ENCODE data around the gene ELAVL2. TPM values are rescaled to one million over a fixed set of nuclear protein-coding genes. Genes with fewer than 3 reads are reported as not detected.

ELAVL2 gene
- total and polyA plus RNA-seq, 2 of the 4 experiments (the other 2 are of a cell fraction) = 0.36 TPM; not detected in 1

- Histone ChIP-seq H3K79me1 (ENCODE audit: low read depth in 1 of 2, low read length in 2 of 2) (no peaks in the 10 kb centered on the region), H3K4ac (ENCODE audit: low read depth, low read length) (no peak overlapping the region), H4K91ac (ENCODE audit: insufficient read depth, low read depth, low read length) (no peak overlapping the region), H2BK20ac (ENCODE audit: low read depth, low read length) (no peak overlapping the region), H3K9me1 (ENCODE audit: insufficient read depth, low read length) (no peaks in the 10 kb centered on the region), H2BK5ac (ENCODE audit: low read depth, low read length, poor library complexity, severe bottlenecking) (no peak overlapping the region), H3K27ac (ENCODE audit: insufficient read depth, low read length) (no peak overlapping the region), H3K36me3 (ENCODE audit: control insufficient read depth, insufficient read depth, low read length) (no peaks in the 10 kb centered on the region), H4K5ac (ENCODE audit: low read depth, low read length) (no peak overlapping the region), H3K4me3 (ENCODE audit: insufficient read depth, low read depth, low read length) (no peak overlapping the region), H2AFZ (replicated peaks; ENCODE audit: low read length, poor library complexity) (no peak overlapping the region), H3K9ac (ENCODE audit: low read depth, low read length) (no peak overlapping the region), H4K20me1 (ENCODE audit: insufficient read depth, low read length) (no peaks in the 10 kb centered on the region), H4K8ac (ENCODE audit: low read depth in 2 of 2, low read length in 2 of 2) (no peak overlapping the region), H3K9me3 (ENCODE audit: control insufficient read depth, insufficient read depth, low read length) (peaks cover 3% of the 10 kb centered on the region; the same call in 1 of the 2 replicates), H3K56ac (ENCODE audit: extremely low read depth, insufficient read depth, low read length) (no peak overlapping the region), H3K18ac (ENCODE audit: low read depth, low read length) (no peak overlapping the region), H3K4me2 (ENCODE audit: low read depth, low read length) (no peak overlapping the region), H3K23ac (ENCODE audit: low read depth, low read length) (no peak overlapping the region), H3K4me1 (ENCODE audit: control insufficient read depth, insufficient read depth, low read length) (no peaks in the 10 kb centered on the region), H2BK15ac (ENCODE audit: low read depth, low read length) (no peak overlapping the region), H2BK120ac (ENCODE audit: low read depth, low read length) (no peak overlapping the region), H3K27me3 (ENCODE audit: control insufficient read depth, insufficient read depth, low read length) (no peaks in the 10 kb centered on the region), H2AK5ac (ENCODE audit: low read depth, low read length) (no peak overlapping the region), H3K14ac (replicated peaks; ENCODE audit: low read depth, low read length) (no peak overlapping the region), H2AK9ac (replicated peaks; ENCODE audit: low read depth, low read length, poor library complexity) (no peak overlapping the region)
- BruUV-seq (replicated peaks) = no TSS peak
- DNase-seq (no peak), ATAC-seq (ENCODE audit: low read depth) (no peak)
- no CpG with 5 or more reads among the region's 2 CpGs for WGBS, 2 experiments (ENCODE audit: extremely low coverage in 2 of 2, insufficient read length in 1 of 2)
- CTCF ChIA-PET = no interaction called here
- intact Hi-C loops (cut with micrococcal nuclease) (no loop called here), in situ Hi-C loops (cut with MboI; ENCODE audit: low sequenced_read_pairs) (no loop called here), dilution Hi-C loops (cut with HindIII; ENCODE audit: low sequenced_read_pairs, unreplicated experiment) (no loop called here)
- TF ChIP-seq MAZ (IDR thresholded peaks at IDR 0.05; ENCODE audit: borderline replicate concordance, low read depth, low read length) = no peak
- TF ChIP-seq, protein P1, sequence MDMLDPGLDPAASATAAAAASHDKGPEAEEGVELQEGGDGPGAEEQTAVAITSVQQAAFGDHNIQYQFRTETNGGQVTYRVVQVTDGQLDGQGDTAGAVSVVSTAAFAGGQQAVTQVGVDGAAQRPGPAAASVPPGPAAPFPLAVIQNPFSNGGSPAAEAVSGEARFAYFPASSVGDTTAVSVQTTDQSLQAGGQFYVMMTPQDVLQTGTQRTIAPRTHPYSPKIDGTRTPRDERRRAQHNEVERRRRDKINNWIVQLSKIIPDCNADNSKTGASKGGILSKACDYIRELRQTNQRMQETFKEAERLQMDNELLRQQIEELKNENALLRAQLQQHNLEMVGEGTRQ (IDR thresholded peaks at IDR 0.05; ENCODE audit: low read depth, low read length) = no peak
- TF ChIP-seq RFX5 (IDR thresholded peaks at IDR 0.05; ENCODE audit: low read depth, low read length) = no peak
- TF ChIP-seq MAFK (IDR thresholded peaks at IDR 0.05; ENCODE audit: low read depth, low read length) = no peak
- TF ChIP-seq RAD21 (IDR thresholded peaks at IDR 0.05; ENCODE audit: low read length) = no peak
- TF ChIP-seq SMC3 (IDR thresholded peaks at IDR 0.05; ENCODE audit: low read depth, low read length) = no peak
- TF ChIP-seq CTCF (conservative IDR thresholded peaks at IDR 0.05; ENCODE audit: low read depth, low read length) = no peak
- no peak for TF ChIP-seq MXI1 (IDR thresholded peaks at IDR 0.05; ENCODE audit: borderline replicate concordance, low read depth, low read length)
- TF ChIP-seq FOS (IDR thresholded peaks at IDR 0.05; ENCODE audit: low read depth, low read length) = no peak
- TF ChIP-seq POLR2A (IDR thresholded peaks at IDR 0.05; ENCODE audit: low read depth, low read length) = no peak
- TF ChIP-seq NFE2L2 (IDR thresholded peaks at IDR 0.05; ENCODE audit: low read depth, low read length) = no peak
- POLR2A ChIA-PET (ENCODE audit: unreplicated experiment) = no interaction called here
Observed at GRCh38 chr9:23728736-23729135, 97.3 kb downstream of the ELAVL2 start.
